Choroid plexus epithelial cell (primary cell): Measurements from ENCODE around the gene SH2D1B.

Source experiments
- DNase-seq: peaks from one replicate; pipeline ENCODE4 v3.0.0-alpha.2; 2010; ENCODE audit warnings: low read depth
- H3K4me3 ChIP-seq: 2 replicates; pipeline ENCODE4 v1.5.1; 2011; ENCODE audit warnings: low read depth, mild to moderate bottlenecking, control low read depth, low read length, moderate library complexity
- TF ChIP-seq, protein P1 (sequence below): conservative IDR thresholded peaks from 2 replicates; pipeline ENCODE4 v1.5.1; 2011; ENCODE audit warnings: low read depth, mild to moderate bottlenecking, control low read depth, inconsistent platforms, low read length, moderate library complexity

Gene SH2D1B

DNA sequence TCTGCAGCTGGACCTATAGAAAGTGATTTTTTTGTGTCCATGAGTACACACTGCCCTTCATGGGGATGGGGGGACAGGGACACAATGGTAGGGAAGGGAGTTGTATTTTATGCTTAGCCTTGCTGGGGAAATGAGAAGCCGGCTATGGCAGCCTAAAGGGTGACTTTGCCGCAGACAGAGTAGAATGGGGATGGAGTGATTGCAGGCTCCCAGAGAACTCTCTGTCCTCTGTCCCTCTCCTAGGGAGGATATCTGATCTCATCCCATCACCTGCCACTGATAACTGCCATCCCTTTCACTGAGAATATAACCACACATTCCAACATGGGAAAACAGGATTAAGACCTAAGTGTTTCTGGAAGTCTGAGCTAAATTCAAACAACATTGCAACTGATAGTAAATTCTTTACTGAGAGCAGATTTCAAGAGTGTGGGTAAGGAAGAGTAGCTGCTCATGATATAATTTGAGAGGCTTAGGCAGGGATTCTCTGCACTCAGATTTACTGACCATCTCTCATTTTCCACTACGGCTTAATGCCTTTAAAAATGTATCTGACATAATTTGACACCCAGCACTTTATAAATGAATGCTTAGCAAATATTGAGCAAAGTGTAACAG, 13.9 kb downstream of the SH2D1B start:
- H3K4me3 ChIP-seq, result no peak overlapping the region
- DNase-seq, result no peak
- TF ChIP-seq, protein P1, sequence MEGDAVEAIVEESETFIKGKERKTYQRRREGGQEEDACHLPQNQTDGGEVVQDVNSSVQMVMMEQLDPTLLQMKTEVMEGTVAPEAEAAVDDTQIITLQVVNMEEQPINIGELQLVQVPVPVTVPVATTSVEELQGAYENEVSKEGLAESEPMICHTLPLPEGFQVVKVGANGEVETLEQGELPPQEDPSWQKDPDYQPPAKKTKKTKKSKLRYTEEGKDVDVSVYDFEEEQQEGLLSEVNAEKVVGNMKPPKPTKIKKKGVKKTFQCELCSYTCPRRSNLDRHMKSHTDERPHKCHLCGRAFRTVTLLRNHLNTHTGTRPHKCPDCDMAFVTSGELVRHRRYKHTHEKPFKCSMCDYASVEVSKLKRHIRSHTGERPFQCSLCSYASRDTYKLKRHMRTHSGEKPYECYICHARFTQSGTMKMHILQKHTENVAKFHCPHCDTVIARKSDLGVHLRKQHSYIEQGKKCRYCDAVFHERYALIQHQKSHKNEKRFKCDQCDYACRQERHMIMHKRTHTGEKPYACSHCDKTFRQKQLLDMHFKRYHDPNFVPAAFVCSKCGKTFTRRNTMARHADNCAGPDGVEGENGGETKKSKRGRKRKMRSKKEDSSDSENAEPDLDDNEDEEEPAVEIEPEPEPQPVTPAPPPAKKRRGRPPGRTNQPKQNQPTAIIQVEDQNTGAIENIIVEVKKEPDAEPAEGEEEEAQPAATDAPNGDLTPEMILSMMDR, result no peak

DNA sequence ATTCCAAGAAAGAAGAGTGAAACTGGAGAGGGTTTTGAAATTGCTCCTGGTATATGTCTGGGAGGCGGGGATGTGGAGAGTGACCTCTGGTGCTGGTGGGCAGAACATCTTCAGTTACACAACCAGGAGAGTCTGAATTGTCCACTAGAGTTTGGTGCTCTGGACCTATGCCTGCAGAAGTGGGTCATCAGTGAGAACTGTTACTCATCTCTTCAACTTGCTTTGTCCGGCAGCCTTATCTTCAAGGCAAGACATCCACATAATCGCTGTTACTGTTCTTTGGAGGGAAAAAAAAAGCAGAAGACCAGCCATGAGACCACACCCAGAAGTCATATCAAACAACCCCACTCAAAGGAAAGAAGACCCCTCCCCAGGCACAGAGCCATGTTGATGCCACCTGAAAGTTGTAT, 14.9 kb downstream of the SH2D1B start:
- TF ChIP-seq, protein P1, result peak; percentile 32
- DNase-seq, result peak; percentile 56
- H3K4me3 ChIP-seq, result no peak overlapping the region

DNA sequence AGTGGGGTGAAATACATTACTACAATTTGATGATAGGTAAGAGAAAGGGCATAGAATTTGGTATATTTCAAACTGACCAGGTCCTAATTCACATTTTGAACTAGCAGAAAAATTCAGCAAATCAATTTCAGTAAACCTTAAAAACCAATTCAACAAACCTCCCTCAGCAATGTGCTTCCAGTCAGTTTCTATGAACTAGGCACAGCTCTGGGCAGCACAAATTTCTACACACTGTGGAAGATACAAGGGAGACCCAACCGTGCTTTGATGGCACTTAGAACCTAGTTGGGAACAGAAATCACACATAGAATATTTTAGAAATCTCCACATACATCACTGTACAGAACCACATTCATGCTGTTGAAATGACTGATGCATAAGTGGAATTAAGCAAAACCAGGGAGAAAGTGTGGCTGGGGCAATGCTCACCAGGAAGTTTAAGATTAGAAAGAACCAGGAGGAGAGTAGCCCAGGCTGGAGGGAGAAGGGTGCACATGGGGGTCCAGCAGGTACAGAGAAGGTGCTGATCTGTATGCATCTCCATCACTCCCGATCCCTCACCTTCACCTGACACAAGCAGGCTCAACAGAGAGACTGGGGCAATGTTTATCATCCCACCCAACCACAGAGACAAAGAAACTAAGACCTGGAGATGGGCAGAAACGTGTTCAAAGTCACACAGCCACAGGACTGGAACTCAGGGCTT, 15.6 kb downstream of the SH2D1B start:
- DNase-seq, result no peak
- H3K4me3 ChIP-seq, result no peak overlapping the region
- TF ChIP-seq, protein P1, result no peak

DNA sequence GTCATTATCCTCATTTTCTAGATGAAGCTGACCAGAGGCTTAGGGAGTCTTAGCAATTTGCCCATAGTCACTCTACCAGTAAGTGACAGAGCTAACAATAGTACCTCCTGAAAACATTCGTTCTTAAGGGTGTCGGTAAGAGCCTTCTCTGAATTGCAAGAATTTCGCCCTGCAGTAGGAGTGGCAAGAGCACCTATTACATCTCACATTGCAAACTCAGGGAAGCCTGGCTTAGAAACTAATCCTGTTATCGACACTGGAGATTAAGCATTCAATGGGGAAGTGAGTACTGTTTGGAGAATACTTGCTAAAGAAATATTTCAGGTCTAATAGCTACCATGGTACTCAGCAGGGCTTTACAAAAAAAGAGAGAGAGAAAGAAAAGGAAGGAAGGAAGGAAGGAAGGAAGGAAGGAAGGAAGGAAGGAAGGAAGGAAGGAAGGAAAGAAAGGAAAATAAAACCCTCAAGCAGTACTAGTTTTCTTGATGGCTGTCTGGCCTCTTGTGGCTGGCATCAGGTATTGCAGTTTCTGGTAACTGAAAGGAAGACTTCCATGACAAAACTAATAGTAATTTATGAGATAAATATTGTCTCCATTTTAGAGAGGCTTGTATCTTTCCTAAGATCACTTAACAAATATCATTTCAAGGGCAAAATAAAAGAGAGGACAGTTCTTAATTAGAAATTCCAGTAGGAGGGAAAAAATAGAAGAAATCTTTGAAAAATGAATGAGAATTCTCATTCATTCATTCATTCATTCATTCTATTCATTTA, 20.0 kb downstream of the SH2D1B start:
- TF ChIP-seq, protein P1, result peak; percentile 86
- DNase-seq, result peak; percentile 80
- H3K4me3 ChIP-seq, result no peak overlapping the region

DNA sequence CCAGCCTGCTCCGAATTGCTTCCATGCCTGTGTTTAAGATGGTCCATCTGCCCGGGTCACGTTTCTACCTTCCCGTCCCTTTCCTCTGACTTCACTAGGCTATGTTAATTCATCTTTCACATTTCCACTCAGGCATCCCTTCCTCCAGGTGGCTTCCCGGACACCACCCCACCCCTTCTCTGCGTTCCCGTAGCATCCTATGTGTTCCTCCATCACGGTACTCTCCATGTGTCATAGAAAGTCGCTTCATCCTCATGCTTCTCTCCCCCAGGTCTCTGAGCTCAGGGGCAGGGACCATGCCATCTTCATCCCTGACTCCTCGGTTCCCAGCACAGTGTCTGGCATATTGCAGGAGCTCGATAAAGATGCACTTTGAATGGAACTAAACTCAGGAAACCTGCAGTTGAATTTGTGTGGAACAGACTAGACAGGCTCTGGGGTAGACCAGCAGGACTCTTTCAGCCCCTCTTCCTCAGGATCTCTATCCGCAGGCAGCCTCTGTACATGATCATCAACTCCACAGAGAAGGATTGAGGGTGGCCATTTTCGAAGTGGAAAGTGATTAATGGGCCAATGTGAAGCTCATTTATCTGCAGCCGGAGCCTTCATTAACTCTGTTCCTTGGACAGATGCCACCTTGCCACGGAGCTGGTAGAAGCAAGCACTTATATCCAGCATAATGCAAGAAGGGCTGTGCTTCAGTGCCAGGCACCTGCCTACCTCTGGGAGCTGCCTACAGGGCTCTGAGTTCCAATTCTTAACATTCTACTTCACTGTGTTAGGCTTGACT, 21.3 kb downstream of the SH2D1B start:
- DNase-seq, result no peak
- no peak overlapping the region for H3K4me3 ChIP-seq
- TF ChIP-seq, protein P1, result no peak

DNA sequence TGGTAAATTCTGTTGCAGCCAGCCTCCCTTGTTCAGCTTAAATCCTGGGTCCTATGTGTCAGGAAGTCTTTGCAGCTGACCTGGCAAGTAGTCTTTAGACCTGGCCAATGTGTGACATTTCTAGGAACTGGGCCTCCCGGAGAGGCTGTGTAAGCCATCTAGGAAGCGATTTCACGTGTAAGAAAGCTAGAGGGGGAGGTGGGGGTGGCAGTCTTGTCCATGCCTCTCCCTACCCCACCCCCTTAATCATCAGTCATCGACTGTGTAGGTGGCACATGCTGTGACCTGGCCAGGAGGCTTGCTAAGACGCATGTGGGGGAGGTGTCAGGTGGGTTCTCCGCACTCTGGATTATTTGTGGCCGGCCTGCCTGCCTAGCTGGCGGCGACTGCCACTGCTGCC, 22.0 kb downstream of the SH2D1B start:
- H3K4me3 ChIP-seq, result no peak overlapping the region
- DNase-seq, result no peak
- TF ChIP-seq, protein P1, result no peak
